Esophagus muscularis mucosa (tissue), 4 donors: Measurements from ENCODE around the gene MAP3K14.

Experiments used
- CTCF ChIP-seq, 3 experiments: fragments of 200-600 bp in 2 of 3; fragments of 450-650 bp in 1 of 3; sonication (generic) in 2 of 3; IDR thresholded peaks; one replicate each; pipeline ENCODE4 v1.5.1; 2017 to 2019; ENCODE audit warnings: antibody characterized with exemption in 3 of 3, mild to moderate bottlenecking in 2 of 3, moderate library complexity in 1 of 3
- EP300 ChIP-seq: sonication (generic); formaldehyde crosslinking; IDR thresholded peaks from one replicate; pipeline ENCODE4 v1.6.1; 2017; ENCODE audit warnings: antibody characterized with exemption
- POLR2A ChIP-seq: fragments of 450-650 bp; IDR thresholded peaks from one replicate; pipeline ENCODE4 v1.6.1; 2017; ENCODE audit warnings: antibody characterized with exemption, moderate library complexity, mild to moderate bottlenecking, low read depth
- POLR2AphosphoS5 ChIP-seq, 2 donors: sonication (generic); formaldehyde crosslinking; IDR thresholded peaks; one replicate each; pipeline ENCODE4 v1.6.1; 2017; ENCODE audit warnings: antibody characterized with exemption in 2 of 2

DNA sequence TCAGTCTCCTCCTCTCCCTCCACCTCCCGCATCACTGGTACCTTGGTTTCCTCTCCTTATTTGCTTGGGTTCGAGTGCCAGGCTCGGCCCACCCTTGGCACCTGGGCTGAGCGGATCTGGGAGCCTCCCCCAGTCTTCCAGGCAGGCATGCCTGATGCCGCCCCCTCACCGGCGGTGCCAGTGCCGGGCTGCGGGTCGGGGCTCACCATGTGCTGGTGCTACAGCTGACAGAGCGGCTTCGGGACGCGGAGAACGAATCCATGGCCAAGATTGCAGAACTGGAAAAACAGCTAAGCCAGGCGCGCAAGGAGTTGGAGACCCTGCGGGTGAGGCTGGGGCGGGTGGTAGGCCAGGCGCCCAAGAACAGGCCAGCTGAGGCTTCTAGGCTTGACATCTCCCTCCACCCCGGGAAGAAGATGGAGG, 75.9 kb downstream of the MAP3K14 start:
- no peak for TF ChIP-seq CTCF (IDR thresholded peaks at IDR 0.05)
- no peak for TF ChIP-seq POLR2AphosphoS5 (IDR thresholded peaks at IDR 0.05)
- no peak for TF ChIP-seq POLR2A
- no peak for TF ChIP-seq EP300
